Measurements from ENCODE around the gene UBR1.

DNA sequence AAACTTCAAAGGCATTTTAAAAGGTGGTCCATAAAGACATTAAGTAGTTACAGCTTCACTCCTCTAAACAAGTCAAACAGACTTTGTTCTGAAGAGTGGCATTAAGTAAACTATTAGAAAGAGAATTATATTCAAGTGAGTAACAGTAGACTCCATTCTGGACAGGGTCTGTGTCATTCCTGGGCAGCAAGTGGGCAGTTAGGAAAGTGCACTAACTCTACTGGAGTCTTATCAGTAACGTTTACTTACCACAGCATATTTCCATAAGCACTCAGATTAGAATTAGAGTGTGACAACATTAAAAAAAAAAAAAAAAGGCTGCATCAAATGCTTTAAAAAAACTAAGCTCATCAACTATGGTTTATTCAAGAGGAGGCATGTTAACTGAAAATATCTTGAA is 10.6 kb downstream of the UBR1 start:
- TF ChIP-seq CTCF (IDR thresholded peaks at IDR 0.05) (no peak), POLR2A (IDR thresholded peaks at IDR 0.05) (no peak), POLR2AphosphoS5 (IDR thresholded peaks at IDR 0.05) (no peak)
